Coronary artery (tissue), 2 donors: ENCODE data around the gene SPTBN5.
"Not testable (repeated sequence)": the region's sequence is repeated elsewhere in the genome, so short reads cannot be mapped to it uniquely, and the experiment has no call there.

ENCODE experiments used
- DNase-seq: peaks from one replicate; pipeline ENCODE4 v3.0.0-alpha.2; 2017; ENCODE audit warnings: low spot score
- H3K27ac ChIP-seq, 2 donors: fragments of 200-600 bp; sonication (generic); one replicate each; pipeline ENCODE4 v1.5.1; 2016 to 2019
- H3K4me3 ChIP-seq: fragments of 200-600 bp; sonication (generic); 2 replicates; pipeline ENCODE4 v1.5.1; 2016; ENCODE audit warnings: mild to moderate bottlenecking, moderate library complexity
- TF ChIP-seq, protein P1 (sequence below): fragments of 200-600 bp; sonication (generic); IDR thresholded peaks from one replicate; pipeline ENCODE4 v1.5.1; 2019; ENCODE audit warnings: antibody characterized with exemption

The SPTBN5 gene

DNA sequence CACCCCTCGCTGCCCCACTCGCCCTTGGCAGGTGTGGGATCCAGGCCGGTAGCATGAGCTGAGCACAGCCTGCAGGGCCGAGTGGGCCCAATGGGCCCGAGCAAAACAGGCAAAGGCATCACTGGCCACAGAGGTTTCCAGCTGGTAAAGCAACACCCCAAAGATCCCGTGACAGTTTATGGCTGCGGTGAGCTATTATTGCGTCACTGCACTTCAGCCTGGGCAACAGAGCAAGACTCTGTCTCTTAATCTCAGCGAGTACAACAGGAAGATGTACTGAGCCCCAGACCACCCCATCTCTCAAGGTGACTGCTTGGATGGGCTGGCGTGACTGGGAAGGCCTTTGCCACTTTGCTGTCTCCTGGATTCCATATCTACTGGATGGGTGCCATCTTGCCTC, 61.6 kb downstream of the SPTBN5 start:
- Histone ChIP-seq H3K4me3 (no peak overlapping the region), H3K27ac (no peak overlapping the region)
- TF ChIP-seq, protein P1, sequence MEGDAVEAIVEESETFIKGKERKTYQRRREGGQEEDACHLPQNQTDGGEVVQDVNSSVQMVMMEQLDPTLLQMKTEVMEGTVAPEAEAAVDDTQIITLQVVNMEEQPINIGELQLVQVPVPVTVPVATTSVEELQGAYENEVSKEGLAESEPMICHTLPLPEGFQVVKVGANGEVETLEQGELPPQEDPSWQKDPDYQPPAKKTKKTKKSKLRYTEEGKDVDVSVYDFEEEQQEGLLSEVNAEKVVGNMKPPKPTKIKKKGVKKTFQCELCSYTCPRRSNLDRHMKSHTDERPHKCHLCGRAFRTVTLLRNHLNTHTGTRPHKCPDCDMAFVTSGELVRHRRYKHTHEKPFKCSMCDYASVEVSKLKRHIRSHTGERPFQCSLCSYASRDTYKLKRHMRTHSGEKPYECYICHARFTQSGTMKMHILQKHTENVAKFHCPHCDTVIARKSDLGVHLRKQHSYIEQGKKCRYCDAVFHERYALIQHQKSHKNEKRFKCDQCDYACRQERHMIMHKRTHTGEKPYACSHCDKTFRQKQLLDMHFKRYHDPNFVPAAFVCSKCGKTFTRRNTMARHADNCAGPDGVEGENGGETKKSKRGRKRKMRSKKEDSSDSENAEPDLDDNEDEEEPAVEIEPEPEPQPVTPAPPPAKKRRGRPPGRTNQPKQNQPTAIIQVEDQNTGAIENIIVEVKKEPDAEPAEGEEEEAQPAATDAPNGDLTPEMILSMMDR = no peak
- DNase-seq = no peak

DNA sequence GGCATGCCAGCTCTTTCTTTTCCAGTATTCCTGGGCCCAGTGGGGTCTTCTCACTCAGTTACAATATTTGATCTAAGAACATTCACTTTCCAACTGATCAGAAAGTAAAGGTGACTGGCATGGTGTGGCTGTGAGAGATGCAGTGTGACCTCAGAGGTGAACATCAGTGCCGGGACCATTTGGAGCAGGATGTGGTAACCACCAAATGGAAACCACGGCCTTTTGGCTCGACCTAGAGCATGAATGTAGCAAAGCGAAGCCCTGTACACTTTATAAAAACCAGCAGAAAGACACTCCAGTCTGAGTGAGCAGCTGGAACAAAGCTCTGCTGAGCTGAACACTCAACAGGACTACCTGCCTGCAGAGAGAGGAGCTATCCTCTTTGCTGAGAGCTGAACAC, 62.6 kb downstream of the SPTBN5 start:
- H3K4me3 ChIP-seq, H3K27ac ChIP-seq, DNase-seq: not testable (repeated sequence)

DNA sequence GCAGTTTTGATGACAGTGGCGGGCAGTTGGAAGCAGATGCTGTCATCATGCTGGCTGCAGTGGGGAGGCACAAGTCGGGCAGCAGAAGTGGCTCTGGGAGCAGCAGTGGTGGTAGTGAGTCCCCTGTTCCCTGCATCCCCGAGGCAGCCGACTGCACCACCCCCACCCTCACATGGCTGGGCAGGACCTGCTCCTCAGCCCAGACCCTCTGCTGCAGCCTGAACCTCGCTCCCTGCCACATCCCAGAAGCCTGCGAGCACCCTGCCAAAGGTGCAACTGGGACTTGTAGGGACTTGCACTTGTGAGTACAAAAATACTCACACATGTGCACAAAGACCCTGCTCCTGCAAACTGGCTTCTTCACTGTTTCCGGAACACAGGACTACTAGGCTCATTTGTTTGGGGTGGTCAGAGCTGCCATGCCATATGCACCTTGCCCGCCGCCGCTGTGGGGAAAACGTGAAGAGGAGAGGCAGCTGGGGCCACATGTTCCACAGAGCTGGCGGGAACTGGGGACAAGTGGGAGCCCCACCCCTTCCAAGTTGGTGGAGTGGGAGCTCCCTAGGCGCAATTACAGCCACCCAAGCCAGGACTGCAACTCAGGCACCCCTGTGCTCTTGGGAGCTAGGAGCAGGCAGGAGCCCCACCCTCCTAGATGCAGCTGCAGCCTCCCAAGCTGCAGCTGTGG, 63.8 kb downstream of the SPTBN5 start:
- H3K4me3 ChIP-seq = no peak overlapping the region
- no peak for DNase-seq
- H3K27ac ChIP-seq = no peak overlapping the region
- TF ChIP-seq, protein P1 = no peak

DNA sequence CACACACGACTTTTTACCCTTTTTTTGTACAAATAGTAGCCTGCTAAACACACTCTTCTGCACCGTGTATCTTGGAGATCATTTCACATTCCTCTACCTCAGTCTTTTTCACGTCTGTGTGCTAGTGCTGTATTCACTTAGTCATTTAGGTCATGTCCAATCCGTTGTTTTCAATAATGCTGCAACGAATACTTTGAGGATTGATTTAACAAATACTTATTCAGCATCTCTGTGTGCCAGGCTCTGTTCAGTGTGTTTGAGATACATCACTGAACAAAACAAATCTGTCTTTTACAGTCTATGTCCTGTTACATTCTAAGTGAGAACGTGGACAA, 65.1 kb downstream of the SPTBN5 start:
- Histone ChIP-seq H3K27ac (peak overlapping the region; percentile 59 to 93), H3K4me3 (peak overlapping the region; percentile 90)
- TF ChIP-seq, protein P1 = no peak
- no peak for DNase-seq

DNA sequence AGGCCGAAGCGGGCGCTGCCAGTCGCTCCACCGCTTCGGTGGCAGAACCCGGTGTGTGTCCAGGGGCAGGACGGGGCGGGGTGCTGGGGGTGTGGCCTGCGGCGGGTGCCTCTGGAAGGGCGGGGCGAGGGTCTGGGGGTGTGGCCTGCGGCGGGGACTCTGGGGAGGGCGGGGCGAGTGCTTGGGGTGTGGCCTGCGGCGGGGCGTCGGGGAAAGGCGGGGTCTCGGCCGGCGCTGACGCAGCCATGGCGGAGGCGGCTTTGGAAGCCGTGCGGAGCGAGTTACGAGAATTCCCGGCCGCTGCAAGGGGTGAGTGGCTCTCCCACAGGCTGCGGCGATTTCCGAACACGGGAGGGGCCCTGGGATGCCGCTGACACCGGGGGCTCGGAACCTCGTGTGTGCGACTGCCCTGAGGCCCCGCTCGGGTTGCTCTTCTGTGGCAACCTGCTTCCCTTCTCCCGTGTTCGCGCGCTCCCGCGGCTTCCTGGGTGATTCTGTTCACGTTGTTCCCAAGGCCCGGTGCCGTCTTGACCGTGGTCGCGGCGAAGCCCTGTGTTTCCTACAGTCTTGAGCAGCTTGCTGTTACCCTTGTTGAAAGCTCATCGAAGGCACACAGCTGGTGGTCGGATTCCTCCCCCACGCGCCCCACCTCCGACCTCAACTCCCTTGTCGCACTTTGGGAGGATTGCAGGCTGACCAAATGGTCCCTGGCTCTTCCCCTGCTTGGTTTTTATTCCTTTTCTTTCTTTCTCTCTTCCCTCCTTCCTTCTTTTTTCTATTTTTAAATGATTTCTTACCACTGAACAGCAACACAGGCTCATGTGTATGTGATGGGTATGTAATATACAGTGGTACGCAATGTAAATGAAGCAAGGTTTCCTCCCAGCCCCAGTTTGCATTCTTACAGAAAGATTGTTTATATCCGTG, 65.7 kb downstream of the SPTBN5 start, which contains the start of gene JMJD7:
Gene JMJD7 (plus strand): TSS at position 213 of the 927 bp plus-strand sequence. CDS start 33 bp downstream, at position 246.
- Histone ChIP-seq H3K4me3 (peak within 1 kb of the TSS; percentile 90), H3K27ac (peak within 1 kb of the TSS; percentile 59 to 93)
- TF ChIP-seq, protein P1 = no peak
- peak; percentile 96 for DNase-seq

DNA sequence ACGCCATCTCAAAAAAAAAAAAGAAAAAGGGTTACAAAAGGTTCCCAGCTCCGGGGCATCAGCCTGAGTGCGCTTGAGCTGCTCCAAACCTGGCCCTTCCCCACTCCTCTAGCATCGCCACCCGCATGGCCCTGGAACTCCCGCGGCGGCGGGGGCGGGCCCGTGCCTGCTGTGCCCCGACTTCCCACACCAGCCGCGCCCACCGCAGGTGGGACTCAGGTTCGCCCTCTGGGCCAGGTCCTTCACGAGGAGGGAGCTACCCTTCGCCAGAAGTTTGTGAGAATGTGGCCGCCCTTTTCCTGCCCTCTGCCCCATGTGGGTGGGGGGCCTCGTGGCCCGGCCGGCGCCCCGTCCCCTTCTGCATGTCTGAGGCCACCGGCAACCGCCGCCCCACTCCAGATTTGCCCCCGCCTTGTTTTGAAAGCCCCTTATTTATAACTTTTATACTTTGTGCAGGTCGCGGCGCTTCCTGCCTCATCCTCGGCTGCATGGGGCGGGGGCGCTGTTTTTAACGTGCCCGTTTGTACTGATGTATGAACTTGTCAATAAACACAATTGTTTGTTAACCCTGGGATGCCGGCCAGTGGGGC, 66.5 kb downstream of the SPTBN5 start:
- peak overlapping the region; percentile 90 for H3K4me3 ChIP-seq
- TF ChIP-seq, protein P1 = no peak
- H3K27ac ChIP-seq = peak overlapping the region in 1 of 2 donors; percentile 93
- no peak for DNase-seq
